ENCODE measurements around the gene NR3C1. TPM values are rescaled to one million over a fixed set of nuclear protein-coding genes. Genes with fewer than 3 reads are reported as not detected.

NR3C1 gene
- total RNA-seq, 1 donor from 2014 or later: 62.7 TPM

DNA sequence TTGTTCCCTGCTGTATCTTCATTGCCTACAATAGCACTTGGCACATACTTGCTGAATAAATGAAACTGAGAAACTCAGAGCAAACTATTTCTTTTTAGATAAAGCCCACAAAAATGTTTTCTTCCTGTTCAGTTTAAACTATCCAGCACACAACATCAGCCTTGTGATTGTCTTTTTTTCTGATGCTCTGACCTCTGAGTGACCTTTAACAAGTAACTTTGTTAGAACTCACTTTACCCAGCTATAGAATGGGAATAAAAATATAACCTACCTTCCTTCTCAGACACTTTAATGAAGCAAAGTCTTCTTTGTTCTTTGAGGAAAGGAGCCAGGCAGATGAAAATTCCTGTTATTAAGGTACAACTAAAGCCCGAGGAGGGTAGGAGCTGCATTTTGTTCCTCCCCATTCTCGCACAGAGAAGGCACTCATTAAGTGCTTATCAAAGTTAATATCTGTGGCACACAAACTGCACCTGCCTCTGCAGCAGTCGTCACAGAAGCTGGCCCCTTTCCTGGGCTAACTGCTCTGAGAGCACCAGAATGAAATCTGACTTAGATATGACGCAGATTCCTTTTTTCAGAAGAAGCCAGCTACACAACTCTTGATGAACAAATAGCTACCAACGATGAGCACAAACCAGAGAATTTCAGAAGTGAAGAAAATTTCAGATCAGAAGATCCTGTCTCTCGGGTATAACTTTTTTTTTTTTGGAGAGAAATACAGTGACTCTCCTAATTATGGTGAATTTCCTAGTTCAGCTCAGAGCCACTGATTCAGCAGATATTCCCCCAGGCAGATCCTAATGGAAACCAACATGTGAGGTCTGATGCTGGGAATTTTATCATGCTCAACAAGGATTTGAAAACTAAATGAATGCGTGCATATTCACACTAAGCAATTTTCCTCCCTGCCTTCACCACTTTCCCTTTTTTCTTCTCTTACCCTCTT lies 31.0 kb upstream of the NR3C1 start:
- H3K27me3 Mint-ChIP-seq (ENCODE audit: insufficient read depth): peaks cover 14% of the 10 kb centered on the region
- peaks cover 2% of the 10 kb centered on the region for H3K36me3 Mint-ChIP-seq (ENCODE audit: low read depth)
- no peak for DNase-seq (ENCODE audit: low spot score)
- H3K4me3 Mint-ChIP-seq: peak overlapping the region; percentile 80
- intact Hi-C loops (cut with micrococcal nuclease): loop anchor here (2.0 kb wide), 1 partner anchor 16 kb away; no protein-coding TSS in a partner anchor
- H3K9me3 Mint-ChIP-seq: no peaks in the 10 kb centered on the region
- peaks cover 49% of the 10 kb centered on the region for H3K4me1 Mint-ChIP-seq (ENCODE audit: low read depth)
- peak overlapping the region; percentile 19 for H3K27ac Mint-ChIP-seq

DNA sequence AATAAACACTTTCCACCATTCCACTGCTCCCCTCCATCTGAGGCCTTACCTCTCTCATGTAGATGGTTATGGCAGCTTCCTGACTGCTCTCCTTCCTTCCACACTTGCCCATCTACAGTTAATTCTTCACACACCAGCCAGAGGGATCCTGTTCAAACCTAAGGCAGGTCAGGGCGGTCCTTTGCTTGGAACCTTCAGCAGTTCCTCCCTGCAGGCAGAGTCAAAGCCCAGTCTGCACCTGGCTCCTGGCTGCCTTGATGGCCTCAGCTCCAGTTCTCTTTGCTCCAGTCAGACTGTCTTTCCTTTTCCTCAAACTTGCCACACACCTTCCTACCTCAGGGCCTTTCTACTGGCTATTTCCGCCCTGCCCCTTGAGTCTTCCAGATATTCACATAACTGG lies 30.2 kb upstream of the NR3C1 start:
- peaks cover 14% of the 10 kb centered on the region for H3K27me3 Mint-ChIP-seq (ENCODE audit: insufficient read depth)
- H3K27ac Mint-ChIP-seq: peak overlapping the region; percentile 18
- peak overlapping the region; percentile 21 for H3K4me3 Mint-ChIP-seq
- peaks cover 49% of the 10 kb centered on the region for H3K4me1 Mint-ChIP-seq (ENCODE audit: low read depth)
- no peaks in the 10 kb centered on the region for H3K9me3 Mint-ChIP-seq
- peaks cover 2% of the 10 kb centered on the region for H3K36me3 Mint-ChIP-seq (ENCODE audit: low read depth)
- no peak for DNase-seq (ENCODE audit: low spot score)
- intact Hi-C loops (cut with micrococcal nuclease): loop anchor here (2.0 kb wide), 1 partner anchor 15 kb away; no protein-coding TSS in a partner anchor

DNA sequence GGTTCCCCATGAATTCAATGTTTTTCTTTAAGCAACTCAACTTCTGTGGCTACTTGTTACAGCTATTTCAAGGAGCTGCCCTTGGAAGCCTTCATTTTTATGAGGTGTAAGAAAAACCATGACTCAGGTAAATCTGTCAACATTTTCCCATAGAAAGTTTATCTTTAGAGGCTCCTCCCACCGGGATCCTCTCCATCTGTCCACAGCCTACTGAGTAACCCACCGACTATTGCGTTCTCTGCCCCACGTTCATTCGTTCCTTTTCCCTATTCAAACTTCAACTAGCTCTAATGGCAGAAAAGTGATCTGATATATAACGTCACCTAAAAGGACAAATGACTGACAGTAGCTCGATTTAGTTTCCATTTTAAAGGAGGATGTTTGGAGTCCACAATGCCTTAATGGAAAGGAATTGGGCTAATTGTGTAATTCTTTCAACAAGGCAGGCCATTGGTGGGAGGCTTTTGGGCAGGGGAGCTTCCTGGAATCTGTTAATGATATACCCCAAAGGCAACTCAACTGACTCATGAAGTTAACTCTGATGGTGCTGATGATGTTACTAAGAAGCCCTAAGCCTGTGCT lies 29.3 kb upstream of the NR3C1 start:
- H3K27ac Mint-ChIP-seq: no peak overlapping the region
- no peaks in the 10 kb centered on the region for H3K9me3 Mint-ChIP-seq
- H3K27me3 Mint-ChIP-seq (ENCODE audit: insufficient read depth): peaks cover 11% of the 10 kb centered on the region
- intact Hi-C loops (cut with micrococcal nuclease): no loop called here
- H3K4me1 Mint-ChIP-seq (ENCODE audit: low read depth): peaks cover 49% of the 10 kb centered on the region
- peaks cover 2% of the 10 kb centered on the region for H3K36me3 Mint-ChIP-seq (ENCODE audit: low read depth)
- DNase-seq (ENCODE audit: low spot score): no peak
- H3K4me3 Mint-ChIP-seq: no peak overlapping the region

DNA sequence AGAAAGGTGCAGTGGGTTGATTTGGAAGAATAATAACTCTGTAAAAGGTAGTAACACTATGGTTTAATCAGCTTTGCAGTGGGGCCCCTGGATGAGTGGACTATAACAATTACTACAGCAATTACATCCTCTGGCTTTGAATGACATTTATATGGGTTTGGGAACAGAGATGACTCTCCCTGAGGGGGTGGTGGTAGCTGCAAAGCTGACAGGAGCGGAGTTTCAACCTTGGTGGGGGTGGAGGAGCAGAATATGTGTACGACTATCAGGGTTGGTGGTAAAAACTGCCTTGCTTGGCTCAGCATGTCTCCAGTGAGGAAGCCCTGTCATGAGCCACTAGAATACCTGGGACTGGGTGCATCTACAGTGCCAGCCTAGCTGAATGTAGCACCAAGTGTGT lies 28.3 kb upstream of the NR3C1 start:
- H3K4me3 Mint-ChIP-seq: no peak overlapping the region
- peaks cover 43% of the 10 kb centered on the region for H3K4me1 Mint-ChIP-seq (ENCODE audit: low read depth)
- H3K9me3 Mint-ChIP-seq: no peaks in the 10 kb centered on the region
- DNase-seq (ENCODE audit: low spot score): no peak
- H3K27me3 Mint-ChIP-seq (ENCODE audit: insufficient read depth): peaks cover 4% of the 10 kb centered on the region
- peaks cover 2% of the 10 kb centered on the region for H3K36me3 Mint-ChIP-seq (ENCODE audit: low read depth)
- no peak overlapping the region for H3K27ac Mint-ChIP-seq
- intact Hi-C loops (cut with micrococcal nuclease): no loop called here

DNA sequence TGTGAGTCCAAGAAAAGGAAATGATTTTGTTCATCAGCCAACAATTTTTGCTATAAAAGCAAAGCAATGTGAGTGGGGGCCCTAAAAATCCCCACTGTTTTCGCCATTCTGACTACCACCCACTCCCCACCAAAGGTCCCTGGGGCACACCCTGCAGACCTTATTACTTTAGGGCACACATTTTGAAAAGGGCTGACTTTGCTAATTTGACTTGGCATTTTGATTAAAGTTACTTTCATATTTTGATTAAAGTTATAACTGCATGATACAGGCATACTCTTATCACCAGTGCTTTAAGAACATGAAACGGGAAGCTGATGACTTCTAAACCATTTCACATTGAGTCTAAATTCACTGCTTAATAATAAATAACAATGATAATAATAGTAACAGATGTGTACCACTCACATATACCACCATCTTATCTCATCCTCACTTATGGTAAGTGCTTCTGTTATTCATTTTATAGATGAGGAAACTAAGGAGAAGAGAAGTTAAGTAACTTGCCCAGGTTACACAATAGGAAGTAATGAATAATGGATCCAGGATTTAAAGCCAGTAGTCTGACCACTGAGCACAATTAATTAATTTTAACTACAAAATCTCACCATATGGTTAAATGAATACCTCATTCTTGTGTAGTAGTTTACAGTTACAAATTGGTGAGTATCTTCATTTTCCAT lies 25.4 kb upstream of the NR3C1 start:
- H3K4me1 Mint-ChIP-seq (ENCODE audit: low read depth): peaks cover 17% of the 10 kb centered on the region
- intact Hi-C loops (cut with micrococcal nuclease): no loop called here

DNA sequence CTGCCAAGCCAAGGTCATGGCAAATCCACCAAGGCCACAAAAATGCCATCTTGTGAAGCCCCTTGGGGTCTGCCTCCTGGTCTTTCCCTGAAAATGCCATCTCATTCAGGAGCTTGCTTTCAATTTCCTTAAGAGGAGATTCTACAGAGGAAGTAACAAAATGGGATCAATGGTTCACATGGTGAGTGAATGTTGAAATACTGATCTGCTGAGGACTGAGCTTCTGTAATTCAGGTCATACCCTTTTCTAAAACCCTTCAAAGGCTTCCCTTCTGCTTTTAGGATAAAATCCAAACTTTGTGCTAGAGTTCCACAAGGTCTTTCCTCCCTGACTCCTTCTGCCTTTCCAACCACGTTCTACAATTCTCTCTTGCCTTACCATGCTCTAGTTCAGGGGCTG lies 24.7 kb upstream of the NR3C1 start:
- Mint-ChIP-seq H3K36me3 (ENCODE audit: low read depth) (no peaks in the 10 kb centered on the region), H3K4me3 (no peak overlapping the region), H3K27ac (no peak overlapping the region), H3K27me3 (ENCODE audit: insufficient read depth) (peaks cover 2% of the 10 kb centered on the region), H3K4me1 (ENCODE audit: low read depth) (peaks cover 13% of the 10 kb centered on the region), H3K9me3 (no peaks in the 10 kb centered on the region)
- intact Hi-C loops (cut with micrococcal nuclease): no loop called here
- DNase-seq (ENCODE audit: low spot score): no peak

More for the DNA sequence above, 25.4 kb upstream of the NR3C1 start:
- H3K9me3 Mint-ChIP-seq: no peaks in the 10 kb centered on the region
- H3K36me3 Mint-ChIP-seq (ENCODE audit: low read depth): no peaks in the 10 kb centered on the region
- H3K4me3 Mint-ChIP-seq: no peak overlapping the region
- peaks cover 2% of the 10 kb centered on the region for H3K27me3 Mint-ChIP-seq (ENCODE audit: insufficient read depth)
- no peak for DNase-seq (ENCODE audit: low spot score)
- H3K27ac Mint-ChIP-seq: no peak overlapping the region

DNA sequence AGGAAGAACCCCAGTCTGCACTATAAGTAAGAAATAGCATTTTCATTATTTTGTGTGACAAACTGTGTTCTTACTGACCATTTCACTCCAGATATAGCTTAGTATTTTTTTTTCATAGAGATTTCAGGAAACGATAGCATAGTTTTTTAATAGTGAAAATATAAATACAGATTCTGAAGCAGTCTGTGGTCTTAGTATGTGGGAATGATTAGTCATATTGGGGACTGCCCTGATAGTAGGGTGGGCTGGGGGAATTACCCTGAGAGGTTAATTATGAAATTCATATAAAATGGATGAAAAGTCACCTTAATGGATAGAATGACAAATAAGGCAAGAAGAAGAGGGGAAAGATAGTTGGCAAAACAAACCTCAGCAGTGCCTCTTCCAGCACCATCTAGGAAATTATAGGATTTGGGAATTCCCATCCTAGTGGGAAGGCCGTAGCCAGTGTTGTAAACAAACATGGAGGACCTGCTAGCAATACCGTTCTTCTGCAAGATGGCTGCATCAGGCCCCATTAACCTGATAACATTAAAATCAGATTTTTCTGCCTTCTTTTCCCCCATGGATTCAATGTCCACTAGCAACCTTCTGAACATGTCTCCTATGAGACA lies 23.7 kb upstream of the NR3C1 start:
- Mint-ChIP-seq H3K36me3 (ENCODE audit: low read depth) (no peaks in the 10 kb centered on the region), H3K27ac (no peak overlapping the region), H3K4me1 (ENCODE audit: low read depth) (peaks cover 13% of the 10 kb centered on the region), H3K4me3 (no peak overlapping the region), H3K9me3 (peaks cover 2% of the 10 kb centered on the region), H3K27me3 (ENCODE audit: insufficient read depth) (peaks cover 2% of the 10 kb centered on the region)
- DNase-seq (ENCODE audit: low spot score): no peak
- intact Hi-C loops (cut with micrococcal nuclease): no loop called here

DNA sequence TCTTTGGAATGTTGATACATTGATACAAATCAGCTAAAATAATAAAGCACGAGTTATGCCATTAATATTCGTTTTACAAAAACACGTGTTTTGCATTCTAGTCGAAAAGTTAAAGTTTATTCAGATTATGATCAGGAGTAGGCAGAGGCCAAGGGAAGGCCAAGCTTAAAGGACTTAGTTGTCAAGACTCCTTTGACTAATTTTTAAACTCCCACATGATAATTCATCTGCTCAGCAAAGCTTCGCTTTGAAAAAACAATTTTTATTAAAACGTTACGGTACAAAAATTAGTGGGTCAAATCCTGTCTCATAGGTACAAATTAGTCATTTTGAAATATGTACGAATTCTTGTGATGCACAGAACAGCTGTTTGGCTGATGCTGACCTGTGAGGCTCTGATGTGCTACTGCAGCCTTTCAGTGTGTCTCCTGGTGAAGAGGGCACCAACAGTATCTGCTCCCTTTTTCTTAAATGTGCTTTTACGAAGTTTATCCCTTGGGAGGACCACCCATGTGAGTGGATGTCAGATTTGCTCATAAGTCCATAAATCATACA lies 23.0 kb upstream of the NR3C1 start:
- no peak overlapping the region for H3K27ac Mint-ChIP-seq
- DNase-seq (ENCODE audit: low spot score): no peak
- H3K9me3 Mint-ChIP-seq: peaks cover 5% of the 10 kb centered on the region
- H3K36me3 Mint-ChIP-seq (ENCODE audit: low read depth): no peaks in the 10 kb centered on the region
- intact Hi-C loops (cut with micrococcal nuclease): no loop called here
- no peak overlapping the region for H3K4me3 Mint-ChIP-seq
- peaks cover 7% of the 10 kb centered on the region for H3K4me1 Mint-ChIP-seq (ENCODE audit: low read depth)
- no peaks in the 10 kb centered on the region for H3K27me3 Mint-ChIP-seq (ENCODE audit: insufficient read depth)

DNA sequence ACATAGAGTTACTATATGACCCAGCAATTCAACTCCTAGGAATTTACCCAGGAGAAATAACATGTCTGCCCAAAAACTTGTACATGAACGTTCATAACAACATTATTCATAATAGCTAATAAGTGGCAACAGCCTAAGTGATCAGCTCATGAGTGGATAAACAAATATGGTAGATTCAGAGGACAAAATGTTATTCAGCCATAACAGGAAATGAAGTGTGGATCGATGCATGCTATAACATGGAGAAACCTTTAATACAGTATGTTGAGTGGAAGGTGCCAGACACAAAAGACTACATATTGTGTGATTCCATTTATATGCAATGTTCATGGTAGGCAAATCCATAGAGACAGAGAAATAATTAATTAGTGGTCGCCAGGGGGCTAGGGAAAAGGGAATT lies 22.3 kb upstream of the NR3C1 start:
- Mint-ChIP-seq H3K27me3 (ENCODE audit: insufficient read depth) (no peaks in the 10 kb centered on the region), H3K9me3 (peaks cover 5% of the 10 kb centered on the region), H3K36me3 (ENCODE audit: low read depth) (no peaks in the 10 kb centered on the region), H3K27ac (no peak overlapping the region), H3K4me1 (ENCODE audit: low read depth) (peaks cover 3% of the 10 kb centered on the region), H3K4me3 (no peak overlapping the region)
- intact Hi-C loops (cut with micrococcal nuclease): no loop called here
- no peak for DNase-seq (ENCODE audit: low spot score)

DNA sequence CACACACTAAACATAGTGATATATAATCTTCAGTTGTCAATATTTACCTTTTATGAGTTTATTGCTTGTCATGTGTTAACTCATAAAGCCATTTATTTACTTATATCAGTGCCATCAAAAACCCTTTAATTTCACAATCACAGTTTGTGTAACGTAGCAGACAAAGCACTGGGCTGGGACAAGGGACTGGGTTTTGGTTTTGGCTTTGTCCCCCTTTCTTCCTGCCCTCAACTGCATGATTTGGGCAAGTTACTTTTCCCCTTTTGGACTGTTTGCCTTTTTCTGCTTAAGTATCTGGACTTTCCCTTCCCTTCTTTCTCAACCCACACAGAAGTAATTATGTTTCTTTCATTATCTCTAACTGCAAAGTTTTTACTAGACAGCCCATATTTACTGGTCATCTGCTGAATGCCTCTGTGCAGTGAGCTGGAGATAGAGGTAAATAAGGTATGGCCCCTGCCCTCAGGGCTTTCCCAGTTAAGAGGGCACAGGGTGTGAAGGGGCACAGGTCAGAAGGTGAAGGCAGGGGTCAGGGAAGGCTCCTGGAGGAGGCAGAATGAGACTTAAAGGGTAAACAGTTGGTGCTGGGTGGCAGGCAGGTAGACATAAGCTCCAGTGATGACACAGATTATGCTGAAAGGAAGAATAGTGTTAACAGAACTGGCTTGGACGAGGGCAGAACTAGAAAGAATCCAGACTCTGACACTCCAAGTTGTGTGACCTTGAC lies 14.8 kb upstream of the NR3C1 start:
- no peak for DNase-seq (ENCODE audit: low spot score)
- H3K27ac Mint-ChIP-seq: peak overlapping the region; percentile 52
- H3K27me3 Mint-ChIP-seq (ENCODE audit: insufficient read depth): peaks cover 3% of the 10 kb centered on the region
- intact Hi-C loops (cut with micrococcal nuclease): loop anchor here (1.0 to 10.0 kb wide), 3 partner anchors 13 to 614 kb away; no protein-coding TSS in a partner anchor
- H3K9me3 Mint-ChIP-seq: peaks cover 5% of the 10 kb centered on the region
- H3K4me1 Mint-ChIP-seq (ENCODE audit: low read depth): peaks cover 12% of the 10 kb centered on the region
- H3K36me3 Mint-ChIP-seq (ENCODE audit: low read depth): no peaks in the 10 kb centered on the region
- H3K4me3 Mint-ChIP-seq: no peak overlapping the region

DNA sequence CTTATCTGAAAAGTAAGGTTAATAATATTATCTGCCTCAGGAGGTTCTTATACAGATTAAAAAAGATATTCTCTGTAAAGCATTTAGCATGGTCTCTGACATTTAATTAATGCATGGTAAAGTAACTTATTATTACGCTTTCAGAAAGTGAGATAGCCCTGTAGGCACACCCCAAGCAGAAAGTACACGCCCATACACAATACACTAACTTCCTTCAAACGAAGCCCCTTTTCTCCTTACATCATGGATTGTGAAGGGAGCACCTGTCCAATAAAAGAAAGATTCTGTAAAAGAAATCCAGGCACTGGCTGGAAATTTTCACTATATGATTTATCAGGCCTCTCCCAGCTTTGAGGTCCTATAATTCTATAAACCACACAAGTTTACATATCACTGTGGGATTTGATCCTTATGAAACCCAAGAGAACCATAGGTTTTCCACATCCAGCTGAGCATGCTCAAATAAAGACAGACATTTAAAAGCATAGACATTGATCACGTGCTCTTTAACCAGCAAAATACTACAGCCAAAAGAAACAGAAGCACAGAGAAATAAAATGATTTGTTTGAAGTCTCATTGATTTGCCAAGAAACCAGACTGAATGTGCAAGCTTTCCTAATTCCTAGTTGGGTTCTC lies 14.1 kb upstream of the NR3C1 start:
- Mint-ChIP-seq H3K4me1 (ENCODE audit: low read depth) (peaks cover 12% of the 10 kb centered on the region), H3K36me3 (ENCODE audit: low read depth) (no peaks in the 10 kb centered on the region), H3K9me3 (peaks cover 5% of the 10 kb centered on the region), H3K27ac (no peak overlapping the region), H3K4me3 (no peak overlapping the region), H3K27me3 (ENCODE audit: insufficient read depth) (peaks cover 5% of the 10 kb centered on the region)
- no peak for DNase-seq (ENCODE audit: low spot score)
- intact Hi-C loops (cut with micrococcal nuclease): loop anchor here (1.0 to 10.0 kb wide), 3 partner anchors 12 to 613 kb away; no protein-coding TSS in a partner anchor

Measured in activated T-helper 1 cell treated with anti-CD3 and anti-CD28 coated beads, Interleukin-12 subunit alpha, Interleukin-12 subunit beta, Interleukin-2, Interleukin-4 antibody, amounts not matched to agents 30 ng/mL and 10 ng/mL and 1 ng/mL, durations not matched to agents 14 hours and 24 hours and 36 hours (primary cell).